ENCODE measurements around the gene MAP9. TPM values are rescaled to one million over a fixed set of nuclear protein-coding genes. Genes with fewer than 3 reads are reported as not detected.

The MAP9 gene
- total and polyA plus RNA-seq, 2 of the 4 experiments (the other 2 are of a cell fraction) = 4.0 to 6.6 TPM

GRCh38 chr4:155403886-155404285 lies 27.1 kb upstream of the MAP9 start:
- intact Hi-C loops (cut with micrococcal nuclease) (loop anchor here (1.0 to 10.0 kb wide), 5 partner anchors 383 to 1071 kb away; partner anchors contain the start of gene CTSO), in situ Hi-C loops (cut with MboI; ENCODE audit: low sequenced_read_pairs) (loop anchor here (5.0 kb wide), 2 partner anchors 388 to 548 kb away; partner anchors contain the start of gene CTSO), dilution Hi-C loops (cut with HindIII; ENCODE audit: low sequenced_read_pairs, unreplicated experiment) (no loop called here)
- 0% methylated on average over 3 of the region's 4 CpGs; no CpG with 5 or more reads in 1 of the 2 experiments for WGBS, 2 experiments (ENCODE audit: extremely low coverage in 2 of 2, insufficient read length in 1 of 2)
- Histone ChIP-seq H4K5ac (ENCODE audit: low read depth, low read length) (no peak overlapping the region), H3K27me3 (ENCODE audit: control insufficient read depth, insufficient read depth, low read length) (no peaks in the 10 kb centered on the region), H3K27ac (ENCODE audit: insufficient read depth, low read length) (no peak overlapping the region), H3K4me2 (ENCODE audit: low read depth, low read length) (no peak overlapping the region), H2AK5ac (ENCODE audit: low read depth, low read length) (no peak overlapping the region), H3K4me3 (ENCODE audit: insufficient read depth, low read depth, low read length) (no peak overlapping the region), H4K20me1 (ENCODE audit: insufficient read depth, low read length) (no peaks in the 10 kb centered on the region), H3K79me1 (ENCODE audit: low read depth in 1 of 2, low read length in 2 of 2) (no peaks in the 10 kb centered on the region), H2AFZ (replicated peaks; ENCODE audit: low read length, poor library complexity) (no peak overlapping the region), H3K56ac (ENCODE audit: extremely low read depth, insufficient read depth, low read length) (no peak overlapping the region), H3K14ac (replicated peaks; ENCODE audit: low read depth, low read length) (no peak overlapping the region), H3K9ac (ENCODE audit: low read depth, low read length) (no peak overlapping the region), H3K18ac (ENCODE audit: low read depth, low read length) (no peak overlapping the region), H3K4me1 (ENCODE audit: control insufficient read depth, insufficient read depth, low read length) (no peaks in the 10 kb centered on the region; the same call in 1 of the 2 replicates), H3K9me1 (ENCODE audit: insufficient read depth, low read length) (no peaks in the 10 kb centered on the region), H2AK9ac (replicated peaks; ENCODE audit: low read depth, low read length, poor library complexity) (no peak overlapping the region), H3K4ac (ENCODE audit: low read depth, low read length) (no peak overlapping the region), H3K23ac (ENCODE audit: low read depth, low read length) (no peak overlapping the region), H3K36me3 (ENCODE audit: control insufficient read depth, insufficient read depth, low read length) (no peaks in the 10 kb centered on the region), H2BK15ac (ENCODE audit: low read depth, low read length) (no peak overlapping the region), H2BK20ac (ENCODE audit: low read depth, low read length) (no peak overlapping the region), H2BK120ac (ENCODE audit: low read depth, low read length) (no peak overlapping the region), H2BK5ac (ENCODE audit: low read depth, low read length, poor library complexity, severe bottlenecking) (no peak overlapping the region), H4K91ac (ENCODE audit: insufficient read depth, low read depth, low read length) (no peak overlapping the region), H4K8ac (ENCODE audit: low read depth in 2 of 2, low read length in 2 of 2) (no peak overlapping the region), H3K9me3 (ENCODE audit: control insufficient read depth, insufficient read depth, low read length) (no peaks in the 10 kb centered on the region)
- peak; percentile 84 for ATAC-seq (ENCODE audit: low read depth)
- ChIA-PET CTCF (interaction anchor here (0.6 to 1.4 kb wide), 10 partner anchors 12 to 549 kb away, joined by 3 to 10 read pairs (median 3); partner anchors contain the start of gene CTSO), POLR2A (ENCODE audit: unreplicated experiment) (no interaction called here)
- BruUV-seq (replicated peaks) = no TSS peak
- no peak for TF ChIP-seq MAZ (IDR thresholded peaks at IDR 0.05; ENCODE audit: borderline replicate concordance, low read depth, low read length)
- TF ChIP-seq CEBPB (IDR thresholded peaks at IDR 0.05; ENCODE audit: low read depth, low read length) = no peak
- no peak for TF ChIP-seq RCOR1 (IDR thresholded peaks at IDR 0.05; ENCODE audit: insufficient replicate concordance, low read length)
- TF ChIP-seq MXI1 (IDR thresholded peaks at IDR 0.05; ENCODE audit: borderline replicate concordance, low read depth, low read length) = no peak
- peak; percentile 80 for TF ChIP-seq RAD21 (IDR thresholded peaks at IDR 0.05; ENCODE audit: low read length)
- no peak for TF ChIP-seq NFE2L2 (IDR thresholded peaks at IDR 0.05; ENCODE audit: low read depth, low read length)
- peak; percentile 75 for TF ChIP-seq SMC3 (IDR thresholded peaks at IDR 0.05; ENCODE audit: low read depth, low read length)
- TF ChIP-seq CTCF (conservative IDR thresholded peaks at IDR 0.05; ENCODE audit: low read depth, low read length) = peak; percentile 72
- no peak for TF ChIP-seq CHD1 (IDR thresholded peaks at IDR 0.05; ENCODE audit: low read depth, low read length)
- peak; percentile 72 for DNase-seq
